Ectodermal cell (in vitro differentiated cells): Measurements from ENCODE around the gene NELFB. TPM values are rescaled to one million over a fixed set of nuclear protein-coding genes. Genes with fewer than 3 reads are reported as not detected.

ENCODE experiments used
- H3K27ac ChIP-seq: 2 replicates; pipeline ENCODE4 v1.7.0; 2013; ENCODE audit warnings: mild to moderate bottlenecking, low read depth, low read length; ENCODE audit not compliant: insufficient read depth, poor library complexity, severe bottlenecking
- H3K27me3 ChIP-seq: 2 replicates; pipeline ENCODE4 v1.7.0; 2013; ENCODE audit warnings: mild to moderate bottlenecking, low read length; ENCODE audit not compliant: insufficient read depth, control insufficient read depth, poor library complexity, severe bottlenecking
- H3K36me3 ChIP-seq: one replicate; pipeline ENCODE4 v1.7.0; 2013; ENCODE audit warnings: low read length; ENCODE audit not compliant: control insufficient read depth, insufficient read depth
- H3K4me1 ChIP-seq: one replicate; pipeline ENCODE4 v1.7.0; 2013; ENCODE audit warnings: low read length; ENCODE audit not compliant: control insufficient read depth, insufficient read depth
- H3K4me3 ChIP-seq: 2 replicates; pipeline ENCODE4 v1.7.0; 2013; ENCODE audit warnings: low read depth, low read length, control low read depth; ENCODE audit not compliant: insufficient read depth
- H3K9me3 ChIP-seq: 2 replicates; pipeline ENCODE4 v1.7.0; 2013; ENCODE audit warnings: mild to moderate bottlenecking, low read length, moderate library complexity; ENCODE audit not compliant: control insufficient read depth
- WGBS, 2 experiments: methylation state at CpG; one replicate each; pipeline ENCODE4 v1.1.7; 2013; ENCODE audit warnings: missing lambda C conversion rate in 2 of 2; 5-methylcytosine and 5-hydroxymethylcytosine counted together
- polyA plus RNA-seq, 4 experiments: library from polyadenylated mRNA; stranded (reverse); fragments of 50-300 nt; gene quantifications; one replicate each; pipeline ENCODE4 v1.2.3, GENCODE V29; 2013

The NELFB gene
- 77.8 TPM for polyA plus RNA-seq (2013, experiment 1 of 4)
- polyA plus RNA-seq (2013, experiment 2 of 4): 73.9 TPM
- 50.9 TPM for polyA plus RNA-seq (2013, experiment 3 of 4)
- polyA plus RNA-seq (2013, experiment 4 of 4): 53.2 TPM

DNA sequence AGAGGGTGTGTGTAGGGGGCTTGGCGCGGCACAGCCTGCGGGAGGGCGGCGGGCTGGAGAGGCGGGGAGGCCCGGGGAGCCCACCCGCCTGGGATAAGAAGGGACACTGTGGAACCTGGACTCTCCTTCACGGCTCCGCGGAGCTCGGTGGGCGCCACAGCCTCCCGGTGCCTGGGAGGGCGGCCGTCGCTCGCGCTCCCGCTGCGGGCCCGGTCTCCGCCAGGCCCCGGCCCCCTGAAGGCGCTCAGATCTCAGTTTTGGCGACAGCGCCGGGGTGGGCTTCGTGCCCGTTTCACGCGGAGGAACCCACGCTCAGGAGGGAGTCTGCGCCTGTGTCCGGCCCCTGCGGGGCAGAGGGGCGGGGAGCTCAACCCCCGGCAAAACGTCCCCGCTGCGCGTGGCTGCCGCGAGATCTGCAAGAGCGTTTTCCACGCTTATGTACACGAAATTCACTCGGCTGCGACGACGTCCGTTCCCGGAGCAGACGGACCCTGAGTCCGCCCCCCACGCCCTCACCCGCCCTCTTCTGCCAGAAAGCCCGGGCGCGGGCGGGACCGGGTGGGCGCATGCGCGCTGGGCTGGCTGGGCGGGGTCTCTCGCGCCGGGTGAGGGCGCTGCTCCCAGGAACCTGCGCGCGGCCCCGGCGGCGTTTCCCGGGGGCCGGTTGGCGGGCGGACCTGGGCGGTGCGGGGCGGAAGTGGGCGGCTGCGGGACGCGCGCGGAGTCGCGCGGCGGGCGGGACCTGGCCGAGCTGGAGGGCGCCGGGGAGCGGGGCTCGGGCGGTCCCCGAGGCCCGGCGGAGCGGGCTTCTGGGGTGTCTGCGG lies at the start of gene NELFB:
TSS of gene NELFB (plus strand) at position 704 of the 824 bp plus-strand sequence.
- WGBS, 2 experiments: 1% methylated on average over 105 of the region's 105 CpGs
- no peaks in the 10 kb centered on the region for H3K9me3 ChIP-seq
- no peaks in the 10 kb centered on the region for H3K27me3 ChIP-seq
- H3K4me3 ChIP-seq: peak within 1 kb of the TSS; percentile 74
- peaks cover 7% of the 10 kb centered on the region for H3K36me3 ChIP-seq
- peaks cover 38% of the 10 kb centered on the region for H3K4me1 ChIP-seq
- peak within 1 kb of the TSS; percentile 76 for H3K27ac ChIP-seq

DNA sequence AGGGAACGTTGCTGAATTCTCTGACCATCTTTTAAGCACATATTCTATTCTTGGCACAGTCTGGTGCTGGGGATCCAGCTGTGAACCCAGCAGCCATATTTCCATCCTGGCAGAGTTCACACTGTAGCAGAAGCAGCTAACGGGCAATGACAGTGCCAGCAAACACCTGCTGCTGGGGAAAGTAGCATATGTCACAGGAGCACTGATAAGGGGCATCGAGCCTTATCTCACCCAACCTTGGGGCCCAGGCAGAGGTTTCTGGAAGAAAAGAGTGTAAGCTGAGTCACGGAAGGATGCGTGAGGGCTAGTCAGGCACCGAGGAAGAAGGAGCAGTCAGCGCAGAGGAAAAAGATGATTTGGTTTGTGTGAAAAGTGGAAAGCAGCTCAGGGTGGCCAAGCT lies 48.5 kb upstream of the NELFB start:
- H3K27me3 ChIP-seq: no peaks in the 10 kb centered on the region
- H3K27ac ChIP-seq: no peak overlapping the region
- H3K4me3 ChIP-seq: peak overlapping the region; percentile 76
- WGBS, 2 experiments: 92 to 93% methylated on average over 7 of the region's 7 CpGs
- no peaks in the 10 kb centered on the region for H3K36me3 ChIP-seq
- H3K9me3 ChIP-seq: no peaks in the 10 kb centered on the region
- H3K4me1 ChIP-seq: peaks cover 17% of the 10 kb centered on the region

DNA sequence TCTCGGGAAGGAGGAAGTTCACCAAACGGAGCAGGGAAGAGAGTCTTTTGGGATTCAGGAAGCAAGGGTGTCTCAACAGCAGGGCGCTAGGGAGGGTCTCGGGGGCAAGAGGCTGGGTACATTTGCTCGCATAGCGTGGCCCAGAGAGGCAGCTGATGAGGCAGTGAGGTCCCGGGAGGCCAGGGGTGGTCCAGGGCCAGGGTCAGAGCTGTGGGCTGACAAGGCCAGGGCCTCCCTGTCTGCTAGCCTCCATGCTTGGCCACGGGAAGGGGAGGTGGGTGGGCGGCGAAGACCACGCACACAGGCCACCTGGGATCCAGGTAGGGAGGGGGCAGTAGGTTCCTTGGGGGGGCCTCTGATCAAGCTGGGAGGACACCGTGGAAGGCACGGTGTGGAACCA lies 43.6 kb upstream of the NELFB start:
- peaks cover 3% of the 10 kb centered on the region for H3K4me1 ChIP-seq
- peaks cover 10% of the 10 kb centered on the region for H3K36me3 ChIP-seq
- H3K27me3 ChIP-seq: no peaks in the 10 kb centered on the region
- H3K4me3 ChIP-seq: no peak overlapping the region
- H3K27ac ChIP-seq: no peak overlapping the region
- WGBS, 2 experiments: 91 to 92% methylated on average over 13 of the region's 13 CpGs
- H3K9me3 ChIP-seq: no peaks in the 10 kb centered on the region

- Histone ChIP-seq H3K27me3 (no peaks in the 10 kb centered on the region), H3K9me3 (no peaks in the 10 kb centered on the region), H3K4me1 (no peaks in the 10 kb centered on the region), H3K27ac (no peak overlapping the region), H3K36me3 (peaks cover 10% of the 10 kb centered on the region), H3K4me3 (no peak overlapping the region)
- 94% methylated on average over 21 of the region's 21 CpGs for WGBS, 2 experiments
These were observed 42.6 kb upstream of the NELFB start for GRCh38 chr9:137212520-137212919.

DNA sequence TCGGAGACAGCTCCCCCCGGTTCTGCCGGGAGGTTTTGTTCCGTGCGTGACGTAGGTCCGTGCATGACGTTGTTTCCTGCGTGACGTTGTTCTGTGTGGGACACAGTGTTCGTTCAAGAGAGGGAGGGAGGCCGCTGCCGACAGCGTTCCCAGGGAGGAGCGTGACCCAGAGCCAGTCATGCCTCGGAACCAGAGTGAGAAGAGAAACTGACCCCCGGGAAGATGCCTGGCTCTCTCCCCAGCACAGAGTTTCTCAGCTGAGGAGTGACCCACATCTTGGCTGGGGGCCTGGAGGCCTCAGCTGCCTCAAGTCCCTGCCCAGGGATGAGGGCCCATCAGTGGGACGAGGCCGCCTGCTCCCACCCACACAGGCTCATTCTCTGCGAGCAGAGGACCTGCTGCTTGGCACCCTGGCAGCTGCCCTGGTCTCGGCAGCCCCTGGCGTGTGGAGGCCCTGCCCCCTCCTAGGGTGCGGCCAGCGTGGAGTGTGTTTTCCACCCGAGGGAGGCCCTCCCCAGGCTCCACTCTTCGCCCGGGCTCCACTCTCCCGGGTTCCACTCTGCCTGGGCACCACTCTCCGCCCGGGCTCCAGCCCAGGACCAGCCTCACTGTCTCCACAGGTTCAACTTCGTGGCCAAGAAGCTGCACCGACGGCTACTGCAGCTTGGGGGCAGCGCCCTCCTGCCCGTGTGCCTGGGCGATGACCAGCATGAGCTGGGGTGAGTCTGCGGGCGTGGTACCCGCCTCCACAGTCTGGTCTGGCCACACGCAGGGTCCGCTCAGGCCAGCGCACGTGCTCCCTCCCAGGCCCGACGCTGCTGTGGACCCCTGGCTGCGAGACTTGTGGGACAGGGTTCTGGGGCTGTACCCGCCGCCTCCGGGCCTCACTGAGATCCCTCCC lies 41.7 kb upstream of the NELFB start:
- H3K4me3 ChIP-seq: no peak overlapping the region
- WGBS, 2 experiments: 94 to 95% methylated on average over 49 of the region's 49 CpGs
- H3K27ac ChIP-seq: no peak overlapping the region
- no peaks in the 10 kb centered on the region for H3K27me3 ChIP-seq
- peaks cover 10% of the 10 kb centered on the region for H3K36me3 ChIP-seq
- H3K9me3 ChIP-seq: no peaks in the 10 kb centered on the region
- no peaks in the 10 kb centered on the region for H3K4me1 ChIP-seq

DNA sequence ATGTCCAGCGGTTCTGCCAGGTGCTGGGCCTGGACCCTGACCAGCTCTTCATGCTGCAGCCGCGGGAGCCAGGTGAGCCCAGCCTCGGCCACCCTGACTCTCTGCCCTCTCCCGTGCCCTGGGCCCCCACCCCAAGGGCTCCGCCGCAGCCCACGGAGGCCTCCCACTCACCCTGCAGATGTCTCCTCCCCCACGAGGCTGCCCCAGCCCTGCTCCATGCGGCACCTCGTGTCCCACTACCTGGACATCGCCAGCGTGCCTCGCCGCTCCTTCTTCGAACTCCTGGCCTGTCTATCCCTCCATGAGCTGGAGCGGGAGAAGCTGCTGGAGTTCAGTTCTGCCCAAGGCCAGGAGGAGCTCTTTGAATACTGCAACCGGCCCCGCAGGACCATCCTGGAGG lies 40.5 kb upstream of the NELFB start:
- Histone ChIP-seq H3K27ac (no peak overlapping the region), H3K27me3 (no peaks in the 10 kb centered on the region), H3K9me3 (no peaks in the 10 kb centered on the region), H3K4me3 (no peak overlapping the region), H3K4me1 (no peaks in the 10 kb centered on the region), H3K36me3 (peaks cover 10% of the 10 kb centered on the region)
- WGBS, 2 experiments: 95 to 96% methylated on average over 19 of the region's 19 CpGs

- Histone ChIP-seq H3K4me3 (no peak overlapping the region), H3K9me3 (no peaks in the 10 kb centered on the region), H3K27me3 (no peaks in the 10 kb centered on the region), H3K4me1 (no peaks in the 10 kb centered on the region), H3K27ac (no peak overlapping the region), H3K36me3 (peaks cover 10% of the 10 kb centered on the region)
- WGBS, 2 experiments: 94 to 95% methylated on average over 22 of the region's 22 CpGs
These were observed 39.7 kb upstream of the NELFB start for GRCh38 chr9:137215196-137215986.

DNA sequence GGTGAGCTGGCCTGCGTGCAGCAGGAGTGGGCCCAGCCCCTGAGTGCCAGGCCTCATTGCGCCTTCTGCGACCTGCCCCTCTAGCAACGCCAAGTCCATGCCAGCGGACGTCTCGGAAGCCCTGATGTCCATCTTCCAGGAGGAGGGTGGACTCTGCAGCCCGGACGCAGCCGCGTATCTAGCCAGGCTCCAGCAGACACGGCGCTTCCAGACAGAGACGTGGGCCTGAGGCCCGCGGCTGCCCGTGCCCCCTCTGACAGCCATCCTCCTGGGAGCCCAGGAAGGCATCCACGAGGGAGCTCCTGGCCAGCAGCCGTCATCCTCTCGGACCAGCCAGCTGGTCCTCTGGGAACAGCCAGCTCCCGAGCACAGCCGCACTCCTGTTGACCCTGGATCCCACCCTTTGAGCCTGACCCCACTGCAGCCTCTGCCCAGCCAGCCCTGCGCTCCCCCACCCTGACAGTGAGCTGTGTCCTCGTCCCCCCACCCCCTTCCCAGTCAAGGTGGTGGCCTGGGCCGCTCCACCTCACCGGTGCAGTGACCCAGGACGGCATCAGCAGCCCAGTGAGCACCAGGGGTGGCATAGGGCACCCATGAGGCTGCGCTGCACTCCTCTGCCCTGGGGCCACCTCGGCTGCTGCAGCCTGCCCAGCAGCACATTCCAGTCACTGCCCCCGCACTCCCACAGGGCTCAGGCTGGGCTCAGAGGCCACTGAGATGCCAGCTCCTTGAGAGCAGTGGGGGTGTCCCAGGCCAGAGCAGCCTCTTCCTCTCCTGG lies 38.8 kb upstream of the NELFB start:
- 94 to 95% methylated on average over 30 of the region's 30 CpGs for WGBS, 2 experiments
- Histone ChIP-seq H3K4me1 (no peaks in the 10 kb centered on the region), H3K4me3 (no peak overlapping the region), H3K9me3 (no peaks in the 10 kb centered on the region), H3K36me3 (peaks cover 10% of the 10 kb centered on the region), H3K27ac (no peak overlapping the region), H3K27me3 (peaks cover 5% of the 10 kb centered on the region)
